ENCODE data around the gene UQCR10. TPM values are rescaled to one million over a fixed set of nuclear protein-coding genes. Genes with fewer than 3 reads are reported as not detected.

UQCR10 gene
- polyA plus RNA-seq, 2 of the 4 experiments (the other 2 are of a cell fraction), result 115 to 171 TPM

DNA sequence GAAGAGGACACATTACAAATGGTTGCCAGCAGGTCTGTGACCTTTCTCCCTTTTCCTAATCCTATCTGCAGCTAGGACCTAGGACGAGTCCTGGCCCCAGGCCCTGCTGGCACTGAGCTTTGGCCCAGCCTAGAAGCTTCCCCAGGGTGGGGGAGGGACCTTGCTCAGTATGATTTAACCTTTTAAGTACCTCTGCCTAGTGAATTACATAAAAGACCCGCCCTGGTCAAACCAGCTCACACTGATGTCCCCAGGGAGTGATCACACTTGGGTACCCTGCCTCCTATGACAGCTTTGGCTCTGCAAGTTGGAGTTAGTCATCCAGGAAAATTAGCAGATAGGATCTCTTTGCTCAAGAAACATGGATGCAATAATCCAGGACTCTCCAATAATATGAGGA, 49.0 kb downstream of the UQCR10 start (continued):
- TF ChIP-seq RNF2 (IDR thresholded peaks at IDR 0.05; ENCODE audit: borderline replicate concordance, low read depth) (no peak), CBX2 (IDR thresholded peaks at IDR 0.05; ENCODE audit: borderline replicate concordance, low read depth) (no peak), POLR2A (IDR thresholded peaks at IDR 0.05; ENCODE audit: low read length) (no peak), SREBF2 (IDR thresholded peaks at IDR 0.05) (no peak), NFE2L2 (conservative IDR thresholded peaks at IDR 0.05; ENCODE audit: low read length) (no peak), FOSL2 (IDR thresholded peaks at IDR 0.05) (no peak), FOSL2 (CRISPR knock-in tag; IDR thresholded peaks at IDR 0.05) (no peak), MAFK (IDR thresholded peaks at IDR 0.05; ENCODE audit: partially characterized antibody) (no peak), RAD21 (conservative IDR thresholded peaks at IDR 0.05 in 1 of 2, IDR thresholded peaks at IDR 0.05 in 1 of 2) (no peak)

- CTCF ChIA-PET, result interaction anchor here (1.2 to 1.7 kb wide), 3 partner anchors 15 to 189 kb away, joined by 3 to 6 read pairs (median 5); no protein-coding TSS in a partner anchor
- no peak for FAIRE-seq
Observed at GRCh38 chr22:29816539-29816938, 49.4 kb downstream of the UQCR10 start.

GRCh38 chr22:29816980-29817379, 49.8 kb downstream of the UQCR10 start:
- H3K4me2 ChIP-seq, result no peak overlapping the region
- FAIRE-seq (no peak), DNase-seq (ENCODE audit: low read depth in 1 of 2, low spot score in 1 of 2) (no peak), ATAC-seq (no peak)
- H3K9me3 ChIP-seq, result no peaks in the 10 kb centered on the region
- H3K4me3 ChIP-seq, result no peak overlapping the region
- ChIA-PET CTCF (interaction anchor here (0.6 to 1.4 kb wide), 2 partner anchors 92 to 188 kb away, joined by 3 to 6 read pairs; no protein-coding TSS in a partner anchor), POLR2A (no interaction called here)
- WGBS (ENCODE audit: missing lambda C conversion rate), result 71% methylated on average over 2 of the region's 2 CpGs
- H3K4me1 ChIP-seq, result peaks cover 50% of the 10 kb centered on the region
- TF ChIP-seq, protein P1, sequence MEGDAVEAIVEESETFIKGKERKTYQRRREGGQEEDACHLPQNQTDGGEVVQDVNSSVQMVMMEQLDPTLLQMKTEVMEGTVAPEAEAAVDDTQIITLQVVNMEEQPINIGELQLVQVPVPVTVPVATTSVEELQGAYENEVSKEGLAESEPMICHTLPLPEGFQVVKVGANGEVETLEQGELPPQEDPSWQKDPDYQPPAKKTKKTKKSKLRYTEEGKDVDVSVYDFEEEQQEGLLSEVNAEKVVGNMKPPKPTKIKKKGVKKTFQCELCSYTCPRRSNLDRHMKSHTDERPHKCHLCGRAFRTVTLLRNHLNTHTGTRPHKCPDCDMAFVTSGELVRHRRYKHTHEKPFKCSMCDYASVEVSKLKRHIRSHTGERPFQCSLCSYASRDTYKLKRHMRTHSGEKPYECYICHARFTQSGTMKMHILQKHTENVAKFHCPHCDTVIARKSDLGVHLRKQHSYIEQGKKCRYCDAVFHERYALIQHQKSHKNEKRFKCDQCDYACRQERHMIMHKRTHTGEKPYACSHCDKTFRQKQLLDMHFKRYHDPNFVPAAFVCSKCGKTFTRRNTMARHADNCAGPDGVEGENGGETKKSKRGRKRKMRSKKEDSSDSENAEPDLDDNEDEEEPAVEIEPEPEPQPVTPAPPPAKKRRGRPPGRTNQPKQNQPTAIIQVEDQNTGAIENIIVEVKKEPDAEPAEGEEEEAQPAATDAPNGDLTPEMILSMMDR (IDR thresholded peaks at IDR 0.05), result no peak
- TF ChIP-seq FOSL2 (IDR thresholded peaks at IDR 0.05), result no peak
- TF ChIP-seq FOSL2 (CRISPR knock-in tag; IDR thresholded peaks at IDR 0.05), result no peak
- no peak for TF ChIP-seq MAX (IDR thresholded peaks at IDR 0.05)
- TF ChIP-seq EHMT2 (IDR thresholded peaks at IDR 0.05; ENCODE audit: low read depth), result no peak
- no peak for TF ChIP-seq ZNF302 (CRISPR knock-in tag; IDR thresholded peaks at IDR 0.05)
- no peak for TF ChIP-seq GATA3 (IDR thresholded peaks at IDR 0.05; ENCODE audit: borderline replicate concordance)
- no peak for TF ChIP-seq SREBF2 (IDR thresholded peaks at IDR 0.05)
- TF ChIP-seq KDM1A (IDR thresholded peaks at IDR 0.05; ENCODE audit: low read depth), result no peak
- TF ChIP-seq HEYL (CRISPR knock-in tag; IDR thresholded peaks at IDR 0.05), result no peak
- TF ChIP-seq, protein P2, sequence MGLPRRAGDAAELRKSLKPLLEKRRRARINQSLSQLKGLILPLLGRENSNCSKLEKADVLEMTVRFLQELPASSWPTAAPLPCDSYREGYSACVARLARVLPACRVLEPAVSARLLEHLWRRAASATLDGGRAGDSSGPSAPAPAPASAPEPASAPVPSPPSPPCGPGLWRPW (IDR thresholded peaks at IDR 0.05), result no peak
- TF ChIP-seq KDM5A (IDR thresholded peaks at IDR 0.05), result no peak
- TF ChIP-seq BCL3 (IDR thresholded peaks at IDR 0.05), result no peak
- no peak for TF ChIP-seq NPAS2 (CRISPR knock-in tag; IDR thresholded peaks at IDR 0.05; ENCODE audit: borderline replicate concordance)
- H3K27ac ChIP-seq, result 0 out of 6 replicates have a peak overlapping the region, but pooled peaks of 1 of the 2 experiments have one; percentile 11

More at GRCh38 chr22:29816539-29816938, 49.4 kb downstream of the UQCR10 start:
- Histone ChIP-seq H3K4me1 (peaks cover 50% of the 10 kb centered on the region), H3K9me3 (no peaks in the 10 kb centered on the region), H3K4me3 (no peak overlapping the region), H3K4me2 (0 out of 3 replicates have a peak overlapping the region, but pooled peaks have one; percentile 7), H3K27ac (0 out of 6 replicates have a peak overlapping the region, but pooled peaks of 1 of the 2 experiments have one; percentile 11)
- ATAC-seq (no peak), DNase-seq (ENCODE audit: low read depth in 1 of 2, low spot score in 1 of 2) (no peak)
- 91% methylated on average over 4 of the region's 6 CpGs for WGBS (ENCODE audit: missing lambda C conversion rate)
- TF ChIP-seq CEBPB (IDR thresholded peaks at IDR 0.05), result no peak
- no peak for TF ChIP-seq HDAC2 (IDR thresholded peaks at IDR 0.05)
- no peak for TF ChIP-seq MYC (IDR thresholded peaks at IDR 0.05; ENCODE audit: borderline replicate concordance, low read length)
- TF ChIP-seq MAZ (IDR thresholded peaks at IDR 0.05; ENCODE audit: borderline replicate concordance, low read depth, low read length), result no peak
- no peak for TF ChIP-seq MAFK (IDR thresholded peaks at IDR 0.05; ENCODE audit: partially characterized antibody)
- no peak for TF ChIP-seq KDM5A (IDR thresholded peaks at IDR 0.05)
- no peak for TF ChIP-seq PHF8 (IDR thresholded peaks at IDR 0.05; ENCODE audit: borderline replicate concordance, low read depth)
- no peak for TF ChIP-seq FOSB (CRISPR knock-in tag; IDR thresholded peaks at IDR 0.05)
- no peak for TF ChIP-seq CBX2 (IDR thresholded peaks at IDR 0.05; ENCODE audit: borderline replicate concordance, low read depth)
- TF ChIP-seq EHMT2 (IDR thresholded peaks at IDR 0.05; ENCODE audit: low read depth), result no peak
- TF ChIP-seq HOXB13 (CRISPR knock-in tag; IDR thresholded peaks at IDR 0.05; ENCODE audit: low read depth), result no peak
- TF ChIP-seq TFCP2L1 (CRISPR knock-in tag; IDR thresholded peaks at IDR 0.05), result no peak
- no peak for TF ChIP-seq MAX (IDR thresholded peaks at IDR 0.05)
- no peak for TF ChIP-seq RNF2 (IDR thresholded peaks at IDR 0.05; ENCODE audit: borderline replicate concordance, low read depth)
- TF ChIP-seq CHD2 (IDR thresholded peaks at IDR 0.05; ENCODE audit: low read length, partially characterized antibody), result no peak
- TF ChIP-seq, protein P3, sequence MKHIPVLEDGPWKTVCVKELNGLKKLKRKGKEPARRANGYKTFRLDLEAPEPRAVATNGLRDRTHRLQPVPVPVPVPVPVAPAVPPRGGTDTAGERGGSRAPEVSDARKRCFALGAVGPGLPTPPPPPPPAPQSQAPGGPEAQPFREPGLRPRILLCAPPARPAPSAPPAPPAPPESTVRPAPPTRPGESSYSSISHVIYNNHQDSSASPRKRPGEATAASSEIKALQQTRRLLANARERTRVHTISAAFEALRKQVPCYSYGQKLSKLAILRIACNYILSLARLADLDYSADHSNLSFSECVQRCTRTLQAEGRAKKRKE (CRISPR knock-in tag; IDR thresholded peaks at IDR 0.05; ENCODE audit: low read depth), result no peak
- POLR2A ChIA-PET, result interaction anchor here (0.7 kb wide), 1 partner anchor 11 kb away, joined by 3 read pairs; no protein-coding TSS in a partner anchor
